ENCODE results near the gene RNF32.

- TF ChIP-seq CTCF (IDR thresholded peaks at IDR 0.05; ENCODE audit: low read depth, low read length) (no peak), EZH2phosphoT487 (IDR thresholded peaks at IDR 0.05; ENCODE audit: low read depth) (no peak)
These were observed 43.7 kb downstream of the RNF32 start for GRCh38 chr7:156684251-156684650.
